Activated T-helper 1 cell treated with anti-CD3 and anti-CD28 coated beads, Interleukin-12 subunit alpha, Interleukin-12 subunit beta, Interleukin-2, Interleukin-4 antibody, amounts not matched to agents 30 ng/mL and 10 ng/mL and 1 ng/mL, durations not matched to agents 14 hours and 24 hours and 36 hours (primary cell): ENCODE results near the gene P2RY2. TPM values are rescaled to one million over a fixed set of nuclear protein-coding genes. Genes with fewer than 3 reads are reported as not detected.

Source experiments
- DNase-seq: peaks from one replicate; pipeline ENCODE4 v3.0.0; 2021; ENCODE audit warnings: low spot score
- H3K27ac Mint-ChIP-seq: one replicate; pipeline ENCODE4 v1.8.0; 2021; ENCODE audit warnings: mild to moderate bottlenecking, mixed read lengths
- H3K27me3 Mint-ChIP-seq: one replicate; pipeline ENCODE4 v1.8.0; 2022; ENCODE audit warnings: mild to moderate bottlenecking, moderate library complexity, mixed read lengths; ENCODE audit not compliant: insufficient read depth
- H3K36me3 Mint-ChIP-seq: one replicate; pipeline ENCODE4 v1.8.0; 2021; ENCODE audit warnings: low read depth, mixed read lengths
- H3K4me1 Mint-ChIP-seq: one replicate; pipeline ENCODE4 v1.8.0; 2021; ENCODE audit warnings: low read depth, mixed read lengths
- H3K4me3 Mint-ChIP-seq: one replicate; pipeline ENCODE4 v1.8.0; 2021; ENCODE audit warnings: mild to moderate bottlenecking, moderate library complexity, mixed read lengths
- H3K9me3 Mint-ChIP-seq: one replicate; pipeline ENCODE4 v1.8.0; 2021; ENCODE audit warnings: mixed read lengths
- intact Hi-C: fragments of 100-400 bp; cut with micrococcal nuclease; formaldehyde crosslinking; loops from one replicate; pipeline ENCODE4 v1.15.1; 2024
- total RNA-seq: library from RNA; stranded (reverse); gene quantifications from 2 replicates; pipeline ENCODE4 v1.2.3, GENCODE V29; 2022

Gene P2RY2
- total RNA-seq, 1 donor from 2014 or later = not detected

DNA sequence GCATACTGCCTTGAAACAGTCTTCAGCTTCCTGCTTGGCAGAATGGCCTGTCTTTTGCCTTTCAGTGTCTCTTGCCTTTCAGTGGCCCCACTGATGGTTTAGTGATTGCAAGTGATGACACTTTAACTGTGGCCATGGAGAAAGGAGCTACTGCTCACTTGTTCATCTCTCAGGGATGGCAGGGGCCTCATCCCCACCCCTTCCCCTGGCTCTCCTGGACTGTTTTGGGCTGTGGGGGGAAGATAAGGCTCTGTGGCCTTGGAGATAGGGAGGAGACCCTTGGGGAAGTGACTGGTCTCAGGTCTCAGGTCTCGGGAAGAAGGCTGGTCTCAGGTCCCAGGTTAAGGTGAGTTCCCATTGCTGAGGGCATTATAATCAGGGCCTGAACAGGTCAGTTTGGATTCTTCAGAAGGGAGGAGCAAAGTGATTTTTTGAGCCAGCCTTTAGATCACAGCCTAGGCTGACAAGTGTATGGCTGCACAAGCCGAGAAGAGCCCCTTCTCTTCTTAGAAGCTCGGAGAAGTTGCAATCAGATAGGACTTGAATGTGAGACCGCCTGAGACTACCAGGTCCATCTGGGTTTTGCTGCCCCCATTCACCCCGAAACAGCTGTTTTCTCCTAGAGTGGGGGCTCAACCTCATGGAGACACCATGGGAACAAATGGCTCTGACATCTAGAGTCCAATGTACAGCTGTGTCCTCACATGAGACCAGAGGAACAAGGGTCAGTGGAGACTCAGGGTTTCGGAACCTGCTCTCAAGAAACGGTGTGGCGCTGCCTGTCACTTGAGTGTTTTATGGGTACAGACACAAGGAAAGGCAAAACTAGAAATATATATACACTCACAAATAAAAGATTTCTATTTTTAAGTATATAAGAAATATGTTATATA, 15.9 kb upstream of the P2RY2 start:
- Mint-ChIP-seq H3K4me3 (no peak overlapping the region), H3K27ac (no peak overlapping the region), H3K9me3 (no peaks in the 10 kb centered on the region)

DNA sequence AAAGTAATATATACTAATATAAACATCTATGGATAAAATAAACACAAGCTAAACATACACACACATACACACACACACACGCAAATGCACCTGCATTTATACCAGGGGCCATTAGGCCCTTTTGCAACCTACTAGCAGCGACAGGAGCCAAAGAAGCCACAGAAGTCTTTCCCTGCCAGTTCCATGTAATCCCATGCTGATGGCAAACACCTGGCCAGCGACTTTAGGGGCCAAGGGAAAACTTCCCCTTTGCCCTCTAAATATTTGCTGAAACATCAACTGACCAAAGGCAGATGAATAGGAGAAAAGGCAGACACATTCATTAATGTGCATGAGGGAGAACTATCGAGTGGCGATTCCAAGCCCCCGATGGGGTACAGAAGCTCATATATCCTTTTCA, 14.8 kb upstream of the P2RY2 start:
- H3K4me1 Mint-ChIP-seq = no peaks in the 10 kb centered on the region
- H3K36me3 Mint-ChIP-seq = no peaks in the 10 kb centered on the region
- H3K9me3 Mint-ChIP-seq = no peaks in the 10 kb centered on the region
- no peak overlapping the region for H3K27ac Mint-ChIP-seq
- DNase-seq = no peak
- intact Hi-C loops = no loop called here
- peaks cover 11% of the 10 kb centered on the region for H3K27me3 Mint-ChIP-seq
- H3K4me3 Mint-ChIP-seq = no peak overlapping the region

More for the DNA sequence above, 15.9 kb upstream of the P2RY2 start:
- peaks cover 6% of the 10 kb centered on the region for H3K27me3 Mint-ChIP-seq
- no peaks in the 10 kb centered on the region for H3K36me3 Mint-ChIP-seq
- intact Hi-C loops = no loop called here
- H3K4me1 Mint-ChIP-seq = no peaks in the 10 kb centered on the region
- no peak for DNase-seq

DNA sequence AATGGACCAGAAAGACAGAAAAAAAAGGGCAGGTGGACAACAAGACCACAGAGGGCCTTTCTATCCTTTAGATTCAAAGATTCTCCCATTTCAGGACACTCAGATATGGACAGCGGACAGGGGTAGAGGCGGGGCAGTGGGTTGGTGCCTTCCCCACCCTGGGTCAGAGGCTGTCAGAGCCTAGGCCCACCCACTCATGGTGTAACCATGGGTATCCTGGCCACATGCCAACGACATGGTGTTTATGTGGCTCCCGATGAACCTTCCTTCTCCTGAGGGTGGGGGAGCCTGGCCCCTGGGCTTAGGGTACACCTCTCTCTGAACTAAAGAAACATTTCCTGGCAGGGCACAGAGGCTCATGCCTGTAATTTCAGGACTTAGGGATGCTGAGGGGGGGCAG, 14.3 kb upstream of the P2RY2 start:
- Mint-ChIP-seq H3K9me3 (no peaks in the 10 kb centered on the region), H3K4me1 (no peaks in the 10 kb centered on the region), H3K27me3 (peaks cover 10% of the 10 kb centered on the region), H3K27ac (no peak overlapping the region), H3K4me3 (no peak overlapping the region), H3K36me3 (no peaks in the 10 kb centered on the region)
- intact Hi-C loops = no loop called here
- DNase-seq = no peak

DNA sequence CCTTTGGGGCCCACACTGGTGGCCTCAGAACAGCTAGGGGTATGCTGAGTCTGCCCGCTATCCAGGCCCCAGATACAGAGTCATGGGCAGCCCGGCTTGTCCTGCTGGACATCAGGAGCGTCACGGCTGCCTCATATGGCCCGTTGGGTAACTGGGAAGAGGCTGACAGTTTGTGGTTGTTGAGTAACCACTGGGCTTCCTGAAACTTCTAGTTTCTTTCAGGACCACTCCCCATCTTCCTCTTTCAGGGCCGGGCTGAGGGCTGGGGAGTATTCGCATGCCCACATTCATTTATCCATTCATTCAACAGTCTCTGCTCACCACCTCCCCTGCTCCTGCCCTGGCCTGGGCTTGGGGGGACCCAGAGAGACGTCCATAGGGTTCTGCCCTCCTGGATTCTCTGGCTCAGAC, 13.4 kb upstream of the P2RY2 start:
- Mint-ChIP-seq H3K27ac (no peak overlapping the region), H3K9me3 (no peaks in the 10 kb centered on the region), H3K4me3 (no peak overlapping the region), H3K36me3 (no peaks in the 10 kb centered on the region), H3K4me1 (no peaks in the 10 kb centered on the region), H3K27me3 (peaks cover 13% of the 10 kb centered on the region)
- DNase-seq = no peak
- intact Hi-C loops = no loop called here

DNA sequence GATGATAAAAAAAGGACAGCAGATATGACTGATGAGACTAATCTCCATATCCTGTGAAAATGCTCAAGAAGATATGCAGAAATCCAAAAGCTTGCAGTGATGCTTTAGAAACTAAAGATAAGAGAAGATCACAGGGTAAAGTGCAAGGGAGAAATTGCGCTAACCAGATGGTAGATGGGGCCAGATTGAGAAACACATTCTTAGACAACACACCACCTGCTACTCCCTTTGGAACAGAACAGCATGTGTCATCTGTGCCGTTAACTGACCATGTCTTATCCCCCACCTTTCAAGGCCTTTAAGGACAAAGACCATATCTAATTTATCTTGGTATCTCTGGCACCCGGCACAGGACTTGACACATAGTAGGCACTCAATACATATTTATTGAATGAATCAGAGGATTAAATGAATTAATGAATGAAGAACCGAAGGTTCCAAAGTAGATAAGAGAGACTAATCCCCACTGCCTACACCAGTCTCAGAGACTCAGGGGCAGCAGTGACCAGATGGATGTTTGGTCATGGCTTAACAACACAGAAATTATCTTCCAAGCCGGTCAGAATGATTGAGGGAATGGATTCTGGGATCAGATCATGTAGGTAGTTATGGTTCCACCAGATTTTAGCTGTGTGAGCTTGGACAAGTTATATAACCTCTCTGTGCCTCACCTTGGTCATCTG, 12.3 kb upstream of the P2RY2 start:
- no peak overlapping the region for H3K27ac Mint-ChIP-seq
- H3K4me3 Mint-ChIP-seq = no peak overlapping the region
- no peaks in the 10 kb centered on the region for H3K9me3 Mint-ChIP-seq
- H3K36me3 Mint-ChIP-seq = no peaks in the 10 kb centered on the region
- DNase-seq = no peak
- H3K4me1 Mint-ChIP-seq = no peaks in the 10 kb centered on the region
- intact Hi-C loops = no loop called here
- H3K27me3 Mint-ChIP-seq = peaks cover 22% of the 10 kb centered on the region

DNA sequence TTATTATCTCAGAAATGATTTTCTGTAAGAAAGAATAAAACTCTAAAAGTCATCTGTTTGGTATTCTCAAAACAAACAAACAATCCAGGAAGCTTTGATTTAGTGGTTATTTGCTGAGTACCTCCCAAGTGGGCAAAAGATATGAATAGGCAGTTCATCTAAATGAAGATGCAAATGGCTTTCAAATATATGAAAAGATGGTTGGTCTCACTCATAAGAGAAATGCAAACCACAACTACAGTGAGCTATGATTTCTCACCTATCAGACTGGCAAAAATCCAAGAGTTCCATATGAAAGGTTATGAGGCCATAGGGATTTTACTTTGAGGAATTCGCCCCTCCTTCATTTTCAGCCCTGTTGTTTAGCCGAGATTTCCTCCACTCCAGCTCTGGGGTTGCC, 11.3 kb upstream of the P2RY2 start:
- DNase-seq = no peak
- Mint-ChIP-seq H3K4me3 (no peak overlapping the region), H3K4me1 (no peaks in the 10 kb centered on the region)

DNA sequence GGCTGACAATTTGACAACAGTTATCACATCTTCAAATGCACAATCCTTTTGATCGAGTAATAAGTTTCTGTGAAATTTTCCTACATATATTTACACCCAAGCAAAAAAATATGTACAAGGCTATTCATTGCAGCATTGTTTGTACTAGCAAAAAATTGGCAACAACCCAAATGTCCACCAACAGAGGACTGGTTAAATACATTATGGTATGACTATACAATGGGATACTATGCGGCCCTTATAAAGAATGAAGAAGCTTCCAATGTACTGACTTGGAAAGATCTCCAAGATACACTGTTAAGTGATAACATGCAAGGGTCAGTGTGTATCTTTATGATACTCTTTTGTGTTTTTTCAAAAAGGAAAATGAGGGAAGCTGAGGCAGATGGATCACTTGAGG, 8.2 kb upstream of the P2RY2 start:
- Mint-ChIP-seq H3K27ac (no peak overlapping the region), H3K27me3 (peaks cover 26% of the 10 kb centered on the region), H3K36me3 (no peaks in the 10 kb centered on the region), H3K4me1 (no peaks in the 10 kb centered on the region), H3K4me3 (no peak overlapping the region), H3K9me3 (no peaks in the 10 kb centered on the region)
- DNase-seq = no peak
- intact Hi-C loops = no loop called here

More for the DNA sequence above, 11.3 kb upstream of the P2RY2 start:
- H3K27ac Mint-ChIP-seq = no peak overlapping the region
- intact Hi-C loops = no loop called here
- H3K27me3 Mint-ChIP-seq = peaks cover 24% of the 10 kb centered on the region
- no peaks in the 10 kb centered on the region for H3K36me3 Mint-ChIP-seq
- no peaks in the 10 kb centered on the region for H3K9me3 Mint-ChIP-seq

DNA sequence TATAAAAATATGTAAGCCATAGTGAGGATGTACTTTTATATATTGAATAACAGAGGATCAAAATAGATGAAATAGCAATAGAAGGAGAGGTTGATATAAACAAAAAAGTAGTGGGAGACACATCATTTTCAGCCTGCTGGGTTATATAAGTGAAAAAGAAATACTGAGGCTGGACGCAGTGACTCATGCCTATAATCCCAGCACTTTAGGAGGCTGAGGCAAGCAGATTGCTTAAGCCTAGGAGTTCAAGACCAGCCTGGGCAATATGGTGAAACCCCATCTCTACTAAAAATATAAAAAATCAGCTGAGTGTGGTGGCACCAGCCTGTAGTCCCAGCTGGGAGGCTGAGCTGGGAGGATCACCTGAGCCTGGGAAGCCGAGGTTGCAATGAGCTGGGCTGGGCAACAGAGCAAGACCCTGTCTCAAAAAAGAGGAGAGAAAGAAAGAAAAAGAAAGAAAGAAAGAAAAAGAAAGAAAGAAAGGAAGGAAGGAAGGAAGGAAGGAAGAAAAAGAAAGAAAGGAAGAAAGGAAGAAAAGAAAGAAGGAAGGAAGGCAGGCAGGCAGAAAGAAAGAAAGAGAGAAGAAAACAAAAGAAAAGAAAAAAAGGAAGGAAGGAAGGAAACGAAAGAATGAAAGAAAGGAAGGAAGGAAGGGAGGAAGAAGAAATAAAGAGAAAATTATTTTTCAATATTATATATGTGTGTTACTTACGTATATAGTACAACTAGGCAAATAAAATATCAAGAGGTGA, 7.0 kb upstream of the P2RY2 start:
- intact Hi-C loops = no loop called here
- Mint-ChIP-seq H3K36me3 (no peaks in the 10 kb centered on the region), H3K27me3 (peaks cover 26% of the 10 kb centered on the region), H3K4me3 (no peak overlapping the region), H3K4me1 (no peaks in the 10 kb centered on the region), H3K9me3 (no peaks in the 10 kb centered on the region), H3K27ac (no peak overlapping the region)
- DNase-seq = no peak

DNA sequence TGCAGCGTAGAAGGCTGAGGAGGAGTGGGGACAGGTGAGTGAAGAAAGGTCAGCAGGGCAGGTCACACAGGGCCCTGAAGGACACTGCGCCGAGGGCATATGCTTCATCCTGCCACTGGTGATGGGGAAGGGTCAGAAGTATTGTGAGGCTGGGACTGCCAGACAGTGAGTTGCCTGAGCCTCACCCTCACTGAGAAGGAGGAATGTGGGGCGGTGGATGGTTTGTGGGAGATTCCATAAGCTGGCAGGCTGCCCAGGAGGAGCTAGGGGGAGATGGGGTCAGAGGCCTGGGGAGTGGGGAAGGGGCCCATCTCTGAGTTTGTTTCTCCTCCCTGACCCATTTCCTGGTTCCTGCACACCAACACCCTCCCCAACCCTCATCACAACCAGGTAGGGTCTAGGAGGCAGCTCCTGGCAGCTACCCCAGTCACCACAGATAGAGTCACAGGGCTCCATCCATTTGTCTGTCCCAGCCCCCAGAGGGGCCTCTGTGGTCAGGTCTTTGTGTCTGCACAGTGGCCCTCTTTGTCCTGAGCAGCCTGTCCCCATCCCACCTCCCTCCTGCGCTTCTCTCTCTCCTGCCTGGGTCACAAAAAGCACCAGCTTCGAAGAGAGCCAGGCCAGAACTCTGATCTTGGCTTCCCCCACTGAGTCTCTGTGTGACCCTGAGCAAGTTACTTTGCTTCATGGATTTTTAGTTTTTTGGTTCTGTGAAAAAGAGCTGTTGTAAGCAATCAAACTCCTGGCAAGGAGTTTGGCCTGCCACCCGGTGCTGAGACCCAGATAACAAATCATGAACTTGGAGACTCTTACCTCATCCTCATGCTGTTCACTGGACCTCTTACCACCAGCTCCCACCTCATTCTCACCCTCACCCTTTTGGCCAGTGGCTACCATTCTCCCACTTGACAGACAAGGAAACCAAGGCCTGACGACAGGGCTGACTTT, 4.6 kb upstream of the P2RY2 start:
- Mint-ChIP-seq H3K36me3 (no peaks in the 10 kb centered on the region), H3K9me3 (no peaks in the 10 kb centered on the region), H3K4me3 (no peak overlapping the region), H3K27ac (no peak overlapping the region), H3K4me1 (no peaks in the 10 kb centered on the region), H3K27me3 (peaks cover 21% of the 10 kb centered on the region)
- intact Hi-C loops = no loop called here
- no peak for DNase-seq

DNA sequence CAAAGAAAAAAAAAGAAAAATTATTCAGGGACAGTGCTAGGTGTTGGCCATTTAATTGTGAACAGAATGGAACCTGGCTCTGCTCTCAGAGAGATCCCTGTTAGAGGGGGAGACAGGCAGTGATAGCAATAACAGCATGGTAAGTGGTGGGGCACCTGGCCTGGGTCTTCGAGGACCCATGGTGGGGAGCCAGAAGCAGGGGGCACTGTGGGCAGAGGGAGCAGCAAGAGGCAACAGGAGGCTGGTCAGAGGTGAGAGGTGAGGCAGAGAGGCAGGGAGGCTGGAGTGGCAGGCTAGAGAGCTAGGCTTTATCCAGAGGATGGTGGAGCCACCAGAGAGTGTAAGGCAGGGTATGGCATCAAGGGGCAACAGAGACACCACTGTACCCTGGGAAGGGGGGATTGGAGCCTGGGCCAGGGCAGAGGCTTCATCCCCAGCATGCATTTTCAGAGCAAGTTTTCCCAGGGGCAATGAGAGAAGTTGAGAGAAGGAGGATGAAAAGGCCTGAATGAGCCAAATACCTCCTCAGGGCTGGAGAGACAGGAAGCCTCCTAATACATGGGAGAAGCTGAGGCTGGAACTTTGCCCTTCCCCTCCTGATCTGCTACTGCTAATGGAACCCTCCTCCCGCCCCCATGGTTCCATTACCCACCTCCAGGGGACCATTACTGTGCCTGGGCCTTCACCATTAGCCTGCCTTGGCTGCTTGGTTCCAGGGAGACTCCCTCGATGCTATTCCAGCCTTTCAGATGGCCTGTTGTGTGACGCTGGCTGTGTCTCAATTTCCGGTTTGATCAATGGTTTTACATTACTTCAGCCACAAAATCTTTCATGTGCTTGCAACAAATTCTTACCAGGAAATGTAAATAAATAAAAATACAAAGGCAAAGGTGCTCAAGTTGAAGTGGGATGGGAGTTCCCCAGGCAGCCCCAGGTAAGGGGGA, 2.6 kb upstream of the P2RY2 start:
- intact Hi-C loops = no loop called here
- no peak overlapping the region for H3K27ac Mint-ChIP-seq

DNA sequence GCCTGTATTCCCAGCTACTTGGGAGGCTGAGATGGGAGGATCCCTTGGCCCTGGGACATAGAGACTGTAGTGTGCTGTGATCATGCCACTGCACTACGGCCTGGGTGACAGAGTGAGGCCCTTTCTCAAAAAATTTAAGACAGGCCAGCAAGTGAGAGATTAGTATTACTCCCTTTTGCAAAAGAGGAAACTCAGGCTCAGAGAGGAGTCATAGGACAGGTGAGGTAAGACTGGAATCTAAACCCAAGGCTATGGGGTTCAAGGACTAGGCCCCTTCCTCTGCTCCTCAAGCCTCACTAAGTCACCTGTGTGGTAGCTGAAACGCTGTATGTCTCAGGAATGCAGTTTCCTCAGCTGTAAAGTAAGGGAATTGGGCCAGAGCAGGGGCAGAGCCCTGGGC, 1.6 kb upstream of the P2RY2 start:
- no peaks in the 10 kb centered on the region for H3K36me3 Mint-ChIP-seq
- no peak for DNase-seq
- H3K9me3 Mint-ChIP-seq = no peaks in the 10 kb centered on the region
- intact Hi-C loops = no loop called here
- H3K27ac Mint-ChIP-seq = no peak overlapping the region
- H3K27me3 Mint-ChIP-seq = peaks cover 27% of the 10 kb centered on the region
- H3K4me3 Mint-ChIP-seq = no peak overlapping the region
- no peaks in the 10 kb centered on the region for H3K4me1 Mint-ChIP-seq

More for the DNA sequence above, 2.6 kb upstream of the P2RY2 start:
- Mint-ChIP-seq H3K4me1 (no peaks in the 10 kb centered on the region), H3K27me3 (peaks cover 27% of the 10 kb centered on the region), H3K36me3 (no peaks in the 10 kb centered on the region), H3K9me3 (no peaks in the 10 kb centered on the region), H3K4me3 (no peak overlapping the region)
- DNase-seq = no peak
